HK-2 (cell line): ENCODE measurements around the gene MMP23B.
A peak's percentile ranks its signal among the peaks of the same experiment; 100 is the strongest.
"Not testable (repeated sequence)": the region's sequence is repeated elsewhere in the genome, so short reads cannot be mapped to it uniquely, and the experiment has no call there.

ENCODE experiments used
- DNase-seq: peaks from one replicate; pipeline ENCODE4 v3.0.0-alpha.2; 2018; ENCODE audit not compliant: unreplicated experiment

Gene MMP23B

GRCh38 chr1:1630965-1631781 is 800 bp upstream of the MMP23B start:
- DNase-seq, result no peak

GRCh38 chr1:1633409-1633808 is 1.4 kb downstream of the MMP23B start:
- DNase-seq, result not testable (repeated sequence)

DNA sequence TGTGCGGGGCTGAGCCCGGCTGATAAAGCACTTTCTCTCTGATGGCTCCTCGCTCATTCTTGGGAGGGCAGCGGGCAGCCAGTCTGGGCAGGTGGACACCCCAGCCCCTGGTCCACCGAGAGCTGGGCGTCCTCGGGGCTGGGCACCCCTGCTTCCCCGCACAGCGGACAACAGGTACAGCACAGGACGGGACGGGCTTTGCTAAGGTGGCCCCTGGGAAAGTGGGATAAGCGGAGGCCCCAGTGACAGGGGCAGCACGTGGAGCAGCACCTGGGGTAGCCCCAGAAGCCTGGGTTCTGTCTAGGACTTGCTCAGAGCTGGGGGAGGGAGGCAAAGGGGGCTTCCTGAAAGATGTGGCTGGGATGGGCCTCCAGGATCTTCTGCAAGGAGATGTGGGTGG is 2.6 kb downstream of the MMP23B start:
- not testable (repeated sequence) for DNase-seq

GRCh38 chr1:1636621-1637478 is 4.9 kb downstream of the MMP23B start:
- DNase-seq, result not testable (repeated sequence)

DNA sequence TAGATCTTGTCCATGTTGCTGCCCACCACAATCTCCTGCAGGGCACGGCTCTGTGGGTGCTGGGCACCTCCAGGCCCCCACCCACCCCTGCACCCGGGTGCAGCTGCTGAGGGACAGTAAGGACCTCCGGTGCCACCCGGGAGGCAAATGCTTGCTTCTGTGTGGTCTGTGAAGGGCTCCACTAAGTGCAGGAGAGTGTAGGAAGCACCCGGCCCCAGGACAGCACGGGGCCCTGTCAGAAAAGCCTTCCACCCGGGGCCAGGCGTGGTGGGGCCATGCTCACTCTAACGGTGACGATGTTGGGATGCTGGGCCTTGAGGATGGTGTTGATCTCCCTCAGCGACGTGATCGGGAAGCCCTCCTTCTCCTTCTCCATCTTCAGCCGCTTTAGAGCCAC is 5.5 kb downstream of the MMP23B start:
- DNase-seq, result not testable (repeated sequence)

GRCh38 chr1:1638528-1638927 is 6.6 kb downstream of the MMP23B start:
- DNase-seq, result not testable (repeated sequence)

GRCh38 chr1:1639368-1639767 is 7.4 kb downstream of the MMP23B start:
- not testable (repeated sequence) for DNase-seq

GRCh38 chr1:1640081-1640480 is 8.1 kb downstream of the MMP23B start:
- not testable (repeated sequence) for DNase-seq

GRCh38 chr1:1640711-1641461 is 8.9 kb downstream of the MMP23B start:
- not testable (repeated sequence) for DNase-seq

GRCh38 chr1:1646326-1646725 is 14.4 kb downstream of the MMP23B start:
- not testable (repeated sequence) for DNase-seq

DNA sequence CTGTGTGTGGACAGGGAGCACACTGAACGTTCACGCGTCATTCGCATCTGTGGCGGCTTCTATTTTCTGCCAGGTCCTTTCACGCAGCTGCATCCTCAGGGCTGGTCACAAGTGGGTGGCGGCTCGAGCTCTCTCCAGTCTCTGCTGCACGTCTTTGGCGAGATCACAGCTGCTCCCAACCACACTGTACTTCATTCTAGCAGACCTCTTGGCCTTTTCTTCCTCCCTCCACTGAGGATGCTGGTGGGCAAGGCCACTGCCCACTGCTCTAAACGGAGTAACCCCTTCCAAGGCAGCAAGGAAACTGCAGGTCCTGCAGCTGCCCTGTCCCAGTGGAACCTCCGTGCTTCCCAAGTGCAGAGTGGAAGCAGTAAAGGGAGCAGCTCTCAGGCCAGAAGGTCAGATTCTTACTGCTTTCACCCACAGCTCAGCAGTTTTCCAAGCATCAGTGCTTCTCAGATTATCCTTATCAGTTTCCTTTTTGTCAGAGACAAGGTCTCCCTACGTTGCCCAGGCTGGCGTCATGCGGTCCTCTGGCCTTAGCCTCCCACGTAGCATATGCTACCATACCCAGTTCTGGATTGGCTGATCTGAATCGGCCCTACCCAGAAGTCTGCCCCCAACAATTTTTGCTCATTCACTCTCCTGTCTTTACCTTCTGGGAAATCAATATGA is 15.7 kb downstream of the MMP23B start:
- not testable (repeated sequence) for DNase-seq

GRCh38 chr1:1648265-1648664 is 16.3 kb downstream of the MMP23B start:
- DNase-seq, result not testable (repeated sequence)

DNA sequence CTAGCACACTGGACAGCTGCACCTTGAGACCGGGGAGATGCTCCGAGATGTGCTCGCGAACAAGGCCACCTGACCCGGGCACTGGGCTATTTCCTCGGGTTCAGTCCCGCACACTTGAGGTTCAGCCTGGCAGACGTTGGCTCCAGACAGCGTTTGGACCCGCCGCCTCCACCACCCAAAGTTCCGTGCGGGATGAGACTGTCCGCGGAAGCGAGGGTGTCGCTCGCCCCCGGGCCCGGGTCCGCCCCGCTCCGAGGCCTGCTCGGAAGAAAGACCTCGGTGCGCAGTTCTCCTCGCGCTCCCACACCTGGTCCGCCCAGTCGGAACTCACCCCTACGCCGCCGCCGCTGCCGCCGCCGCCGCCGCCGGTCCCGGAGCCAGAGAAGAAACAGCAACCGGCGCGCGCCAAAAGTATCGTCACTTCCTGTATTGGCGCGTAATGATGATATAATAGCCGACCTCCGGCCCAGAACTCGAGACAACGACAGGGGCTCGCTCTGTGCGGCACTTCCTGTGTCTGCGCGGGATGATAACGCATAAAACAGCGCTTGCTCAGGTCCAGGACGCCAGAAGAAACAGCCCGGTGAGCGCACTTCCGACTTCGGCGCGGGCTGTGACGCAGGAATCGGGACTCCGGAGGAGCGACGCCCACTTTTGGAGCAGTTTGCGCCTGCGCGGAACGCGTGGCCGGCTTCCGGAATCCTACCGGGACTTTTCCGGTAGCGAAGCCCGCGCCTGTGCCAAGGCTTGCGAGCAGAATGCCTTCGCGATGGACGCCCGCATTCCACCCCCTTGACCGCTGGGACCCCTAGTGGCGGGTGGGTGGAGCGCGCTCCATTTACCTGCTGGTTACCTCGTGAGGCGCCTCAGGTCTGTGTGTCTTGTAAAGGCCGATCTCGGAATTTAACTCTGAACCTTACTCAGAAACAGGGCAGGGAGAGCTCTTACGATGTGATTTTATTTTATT is 26.9 kb downstream of the MMP23B start, which contains the start of gene CDK11B:
CDK11B (minus strand) TSS at position 422 of the 967 bp plus-strand sequence. CDS start 1,519 bp downstream, outside the sequence.
- peak; percentile 95 for DNase-seq

GRCh38 chr1:1662392-1662791 is 30.4 kb downstream of the MMP23B start:
- DNase-seq, result not testable (repeated sequence)

DNA sequence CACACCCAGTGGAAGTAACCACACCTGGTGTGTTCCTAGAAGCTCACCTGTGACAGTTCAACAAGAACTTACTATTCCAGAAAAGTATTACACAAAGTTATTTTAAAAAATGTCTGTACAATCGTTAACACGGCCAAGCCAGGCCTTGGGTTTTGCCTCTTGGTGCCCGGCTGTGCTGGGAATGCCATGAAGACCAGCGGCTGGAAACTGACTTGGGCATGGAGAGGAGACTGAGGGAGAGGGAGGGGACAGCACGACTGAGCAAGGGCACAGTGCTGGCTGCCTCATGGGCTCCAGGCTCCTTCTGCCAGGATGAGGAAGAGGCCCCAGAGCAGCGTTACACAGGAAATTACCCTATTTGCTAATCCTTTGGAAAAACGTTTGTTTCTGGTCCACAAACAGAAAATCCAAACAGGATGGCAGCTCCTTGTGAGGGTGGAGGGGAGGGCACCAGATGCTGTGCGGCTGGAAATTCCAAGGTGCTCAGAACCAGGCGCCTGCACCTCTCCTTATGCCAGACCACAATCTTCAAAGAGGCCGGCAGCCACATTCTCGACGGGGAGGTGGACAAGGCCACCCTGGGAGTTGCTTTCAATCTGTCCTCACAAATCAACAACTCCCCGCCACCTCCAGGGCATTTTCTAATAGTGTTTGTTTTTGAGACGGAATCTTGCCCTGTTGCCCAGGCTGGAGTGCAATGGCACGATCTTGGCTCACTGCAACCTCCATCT is 31.0 kb downstream of the MMP23B start:
- not testable (repeated sequence) for DNase-seq

- not testable (repeated sequence) for DNase-seq
These were observed 32.3 kb downstream of the MMP23B start for GRCh38 chr1:1664318-1664717.

DNA sequence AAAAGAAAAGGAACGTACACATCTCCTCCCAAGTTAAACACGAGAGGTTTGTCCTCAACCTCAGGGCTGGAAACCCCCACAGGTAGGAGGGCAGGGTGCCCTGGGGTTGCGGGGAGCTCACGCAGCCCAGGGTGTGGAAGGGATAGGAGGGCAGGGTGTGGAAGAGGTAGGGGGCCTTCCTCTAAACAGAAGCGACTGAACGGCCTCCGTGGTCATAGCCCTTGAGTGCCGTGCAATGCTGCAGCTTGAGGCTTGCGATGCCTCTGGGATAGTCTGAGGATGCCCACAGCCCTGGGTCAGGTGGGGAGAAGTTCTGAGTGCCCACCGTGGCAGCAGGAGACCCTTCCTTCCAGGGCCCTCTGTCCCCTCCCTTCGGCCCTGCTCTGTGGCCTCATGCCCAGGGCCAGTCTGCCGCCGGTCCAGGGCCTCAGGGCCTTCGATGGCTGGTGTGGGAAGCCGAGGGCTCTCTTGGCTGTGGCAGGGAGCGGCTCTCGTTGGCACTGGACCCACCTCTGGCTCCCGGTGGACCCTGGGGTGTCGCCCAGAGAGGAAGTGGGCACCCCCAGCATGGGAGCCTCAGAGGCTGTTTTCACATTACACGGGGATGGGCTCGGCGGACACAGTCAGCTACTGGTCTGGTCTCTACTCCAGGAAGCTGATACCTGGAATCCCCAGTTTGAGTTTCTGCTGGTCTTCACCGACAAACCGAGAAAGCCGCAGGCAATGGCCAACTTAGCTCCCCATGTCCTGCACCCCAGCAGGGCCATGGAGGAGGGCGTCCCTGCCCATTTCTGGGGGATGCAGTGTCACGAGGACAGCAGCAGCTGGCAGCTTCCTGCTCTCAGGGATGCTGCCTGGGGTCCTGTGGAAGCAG is 33.2 kb downstream of the MMP23B start:
- DNase-seq, result no peak

DNA sequence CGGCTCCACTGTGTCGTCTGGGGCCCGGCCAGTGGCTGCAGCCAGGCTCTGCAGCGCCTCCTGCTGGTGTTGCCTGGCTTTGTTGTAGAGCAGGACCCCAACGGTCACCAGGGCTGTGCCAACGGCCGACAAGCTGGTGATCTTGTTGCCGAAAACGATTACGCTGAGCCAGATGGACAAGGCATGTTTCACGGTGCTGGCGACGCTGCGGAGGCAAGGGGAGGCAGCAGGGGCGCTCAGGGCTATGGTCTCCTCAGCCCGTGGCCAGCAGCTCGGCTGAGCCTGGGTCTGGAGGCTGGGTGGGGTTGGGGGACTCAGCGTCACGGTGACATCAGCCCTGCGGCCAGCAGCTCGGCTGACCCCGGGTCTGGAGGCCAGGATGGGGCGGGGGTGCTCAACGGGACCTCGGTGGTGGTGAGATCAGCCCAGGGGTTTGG is 33.9 kb downstream of the MMP23B start:
- no peak for DNase-seq
